Hematopoietic multipotent progenitor cell (in vitro differentiated cells): Measurements from ENCODE around the gene GABPB2. TPM values are rescaled to one million over a fixed set of nuclear protein-coding genes. Genes with fewer than 3 reads are reported as not detected.

Experiments
- DNase-seq, 3 donors: peaks; one replicate each; pipeline ENCODE4 v3.0.0-alpha.2; 2011 to 2015; ENCODE audit warnings: low read depth in 2 of 3, low spot score in 2 of 3
- small RNA-seq: library from RNA; depleted of rRNA; stranded (forward); fragments of <200 nt; gene quantifications from one replicate; pipeline ENCODE3, GENCODE V24; 2012
- total RNA-seq: library from RNA; depleted of rRNA; stranded (reverse); fragments of >200 nt; gene quantifications from one replicate; pipeline ENCODE4 v1.2.3, GENCODE V29; 2012

GABPB2 gene
- total RNA-seq, 1 donor, result 5.7 TPM

- DNase-seq, result no peak
These were observed 87.8 kb downstream of the GABPB2 start for GRCh38 chr1:151158326-151158725.

GRCh38 chr1:151158751-151159251, 88.2 kb downstream of the GABPB2 start:
- DNase-seq, result no peak

GRCh38 chr1:151159373-151159772, 88.8 kb downstream of the GABPB2 start:
- DNase-seq, result no peak

- no peak for DNase-seq
These were observed 94.2 kb downstream of the GABPB2 start for GRCh38 chr1:151164732-151165280.

GRCh38 chr1:151165281-151165737, 94.7 kb downstream of the GABPB2 start:
- DNase-seq, result no peak

- peak; percentile 94 to 100 (median 99) for DNase-seq
These were observed 95.4 kb downstream of the GABPB2 start, which contains the start of the genes LYSMD1 and SCNM1 for GRCh38 chr1:151165738-151166504. LYSMD1 (minus strand) TSS chr1:151165902; CDS start chr1:151165258, 644 bp downstream. SCNM1 (plus strand) TSS chr1:151166144; CDS start chr1:151166153, 9 bp downstream.

- DNase-seq, result peak in 1 of 3 donors; percentile 44
These were observed 96.0 kb downstream of the GABPB2 start for GRCh38 chr1:151166505-151166956.

- no peak for DNase-seq
These were observed 96.6 kb downstream of the GABPB2 start for GRCh38 chr1:151167116-151167515.

- no peak for DNase-seq
These were observed 100.6 kb downstream of the GABPB2 start for GRCh38 chr1:151171190-151171589.

Small RNA genes within 50 kb of the gene (small RNA-seq; reads per million reads assigned to genes)
- gene RNU6-884P, result not detected

Other genes starting within 250 kb of the GABPB2 start
- 42.3 TPM for gene ARNT, start 194.2 kb upstream of the GABPB2 start, total RNA-seq
- gene CTXND2, start 183.6 kb upstream of the GABPB2 start, total RNA-seq, result not detected
- 47.9 TPM for gene SETDB1, start 144.4 kb upstream of the GABPB2 start, total RNA-seq
- 123 TPM for gene CERS2, start 95.9 kb upstream of the GABPB2 start, total RNA-seq
- 0.54 TPM for gene ANXA9, start 88.5 kb upstream of the GABPB2 start, total RNA-seq
- gene MINDY1, start 63.9 kb upstream of the GABPB2 start, total RNA-seq, result 41.7 TPM
- gene PRUNE1, start 62.3 kb upstream of the GABPB2 start, total RNA-seq, result 22.6 TPM
- gene BNIPL, start 34.2 kb upstream of the GABPB2 start, total RNA-seq, result under 0.01 TPM
- gene C1orf56, start 23.0 kb upstream of the GABPB2 start, total RNA-seq, result 5.1 TPM
- 75.4 TPM for gene CDC42SE1, start 11.1 kb upstream of the GABPB2 start, total RNA-seq
- gene MLLT11, start 10.4 kb upstream of the GABPB2 start, total RNA-seq, result 1.9 TPM
- gene SEMA6C, start 75.9 kb downstream of the GABPB2 start, total RNA-seq, result 10.2 TPM
- 74.1 TPM for gene TNFAIP8L2, start 85.9 kb downstream of the GABPB2 start, total RNA-seq
- gene LYSMD1, start 95.1 kb downstream of the GABPB2 start, total RNA-seq, result 2.4 TPM
- gene SCNM1, start 95.4 kb downstream of the GABPB2 start, total RNA-seq, result 21.5 TPM
- under 0.01 TPM for gene TMOD4, start 105.2 kb downstream of the GABPB2 start, total RNA-seq
- 43.4 TPM for gene VPS72, start 119.4 kb downstream of the GABPB2 start, total RNA-seq
- 28.5 TPM for gene PIP5K1A, start 127.8 kb downstream of the GABPB2 start, total RNA-seq
- 194 TPM for gene PSMD4, start 184.0 kb downstream of the GABPB2 start, total RNA-seq
- 45.5 TPM for gene ZNF687, start 211.5 kb downstream of the GABPB2 start, total RNA-seq